HepG2 (cell line): ENCODE data around the gene NEK6. TPM values are rescaled to one million over a fixed set of nuclear protein-coding genes. Genes with fewer than 3 reads are reported as not detected.

Experiments used
- ATAC-seq: fragments of 200-7000 bp; cut with Tn5 transposase; 3 replicates; pipeline ENCODE4 v1.9.1; 2020; ENCODE audit warnings: mild to moderate bottlenecking, moderate library complexity
- BruUV-seq: library from RNA; stranded (reverse); fragments of 400-500 nt; replicated peaks from 2 replicates; lab custom pipeline; 2021; lab: Mats Ljungman, UMichigan
- CTCF ChIA-PET: fragments of 300-600 bp; formaldehyde crosslinking; extraction: SDS; loops from one replicate; lab custom pipeline; 2021; ENCODE audit warnings: low total read pairs, inconsistent platforms, low intra/inter-chr PET ratio; lab: Yijun Ruan, JAX
- POLR2A ChIA-PET: fragments of 350-600 bp; sonication (Branson Sonifier 250); formaldehyde crosslinking; loops from one replicate; lab custom pipeline; 2020; ENCODE audit warnings: antibody characterized with exemption, inconsistent platforms; lab: Yijun Ruan, JAX
- DNase-seq: peaks from one replicate; pipeline ENCODE4 v3.0.0-alpha.2; 2015; ENCODE audit warnings: low spot score
- FAIRE-seq: peaks from 3 replicates; lab custom pipeline; 2011; peaks lifted over from hg19 to GRCh38; lab: Jason Lieb, UNC
- H2AFZ ChIP-seq: one replicate; pipeline ENCODE4 v1.6.1; 2011; ENCODE audit warnings: low read length, inconsistent platforms
- H3K27ac ChIP-seq: fragments of 300-600 bp; 3 replicates; pipeline ENCODE4 v1.8.0; 2011; ENCODE audit warnings: mixed run types, mild to moderate bottlenecking, mixed read lengths, low read length, inconsistent platforms; ENCODE audit not compliant: insufficient read depth; ENCODE audit errors: extremely low read length
- H3K27me3 ChIP-seq, 2 experiments: fragments of 200-600 bp in 1 of 2; 2 replicates in 1 of 2; 3 replicates in 1 of 2; pipeline versions ENCODE4 v1.6.0 to v1.8.0; 2011; ENCODE audit warnings: low read length in 2 of 2, mild to moderate bottlenecking in 2 of 2, moderate library complexity in 2 of 2, inconsistent platforms in 1 of 2; ENCODE audit not compliant: insufficient read depth in 2 of 2, control insufficient read depth in 1 of 2
- H3K36me3 ChIP-seq, 2 experiments: fragments of 200-600 bp in 1 of 2; replicated peaks in 1 of 2; 2 replicates in 1 of 2; 3 replicates in 1 of 2; pipeline versions ENCODE4 v1.5.1 to v1.8.0; 2011; ENCODE audit warnings: low read length in 2 of 2, inconsistent platforms in 1 of 2; ENCODE audit not compliant: insufficient read depth in 2 of 2, control insufficient read depth in 1 of 2
- H3K4me1 ChIP-seq: 2 replicates; pipeline ENCODE4 v1.5.1; 2012; ENCODE audit warnings: low read length, inconsistent platforms; ENCODE audit not compliant: insufficient read depth
- H3K4me2 ChIP-seq: 2 replicates; pipeline ENCODE4 v1.6.0; 2011; ENCODE audit warnings: low read depth, low read length, inconsistent platforms
- H3K4me3 ChIP-seq, 3 experiments: fragments of 200-600 bp in 1 of 3; sonication (generic), shearing (Covaris generic) in 1 of 3; replicated peaks in 1 of 3; 2 replicates each; pipeline ENCODE4 v1.5.1; 2011 to 2016; ENCODE audit warnings: low read length in 3 of 3, inconsistent platforms in 2 of 3, low read depth in 2 of 3, mild to moderate bottlenecking in 2 of 3, control low read depth in 1 of 3, mixed read lengths in 1 of 3; ENCODE audit not compliant: insufficient read depth in 1 of 3
- H3K79me2 ChIP-seq: one replicate; pipeline ENCODE4 v1.6.1; 2011; ENCODE audit warnings: low read length, inconsistent platforms; ENCODE audit not compliant: insufficient read depth
- H3K9ac ChIP-seq: 2 replicates; pipeline ENCODE4 v1.6.0; 2011; ENCODE audit warnings: mild to moderate bottlenecking, low read depth, low read length, inconsistent platforms; ENCODE audit not compliant: insufficient read depth
- H3K9me3 ChIP-seq: 2 replicates; pipeline ENCODE4 v1.5.1; 2012; ENCODE audit warnings: mild to moderate bottlenecking, low read length
- H4K20me1 ChIP-seq: 2 replicates; pipeline ENCODE4 v1.6.0; 2011; ENCODE audit warnings: inconsistent platforms, mild to moderate bottlenecking, low read length, moderate library complexity; ENCODE audit not compliant: insufficient read depth
- ISX ChIP-seq: sonication (generic); formaldehyde crosslinking; conservative IDR thresholded peaks from 2 replicates; pipeline ENCODE4 v1.5.0; 2020; ENCODE audit warnings: missing genetic modification reagents
- MATR3 ChIP-seq: sonication (generic); formaldehyde crosslinking; IDR thresholded peaks from 2 replicates; pipeline ENCODE4 v1.4.0; 2020; ENCODE audit warnings: missing genetic modification reagents
- NAIF1 ChIP-seq: sonication (generic); formaldehyde crosslinking; IDR thresholded peaks from 2 replicates; pipeline ENCODE4 v1.5.0; 2020; ENCODE audit warnings: mild to moderate bottlenecking, missing genetic modification reagents, borderline replicate concordance
- WGBS: methylation state at CpG from one replicate; pipeline ENCODE4 v1.1.6; 2017; ENCODE audit warnings: low lambda C conversion rate; 5-methylcytosine and 5-hydroxymethylcytosine counted together
- in situ Hi-C: cut with HindIII; loops from 2 replicates; pipeline ENCODE4 v1.10.0; 2017; ENCODE audit warnings: low pct_unique_long_range_greater_than_20kb; ENCODE audit not compliant: extremely low pct_ligation_motif_present
- intact Hi-C: fragments of 100-400 bp; cut with micrococcal nuclease; formaldehyde crosslinking; loops from one replicate; pipeline ENCODE4 v1.10.0; 2022; ENCODE audit not compliant: unreplicated experiment
- polyA plus RNA-seq, 8 experiments: library from polyadenylated mRNA; depleted of rRNA in 3 of 8; stranded (reverse) in 7 of 8; unstranded in 1 of 8; fragments of >200 nt; fragmentation: Illumina TruSeq in 4 of 8; extraction: Trizol in 4 of 8; gene quantifications; 2 replicates each; pipeline versions ENCODE4 v1.2.1 to v1.2.3, GENCODE V29; 2011 to 2016; ENCODE audit warnings: low read depth in 4 of 8, missing spikeins in 1 of 8, mixed read lengths in 1 of 8; ENCODE audit not compliant: insufficient read depth in 1 of 8
- total RNA-seq, 5 experiments: library from RNA; depleted of rRNA; stranded (reverse); fragments of >200 nt; fragmentation: Illumina TruSeq; extraction: Trizol; gene quantifications; 2 replicates each; pipeline ENCODE4 v1.2.3, GENCODE V29; 2016; ENCODE audit warnings: low read depth in 1 of 5
- TF ChIP-seq, protein P1 (sequence below): IDR thresholded peaks from 2 replicates; pipeline ENCODE4 v1.6.1; 2012; ENCODE audit warnings: inconsistent platforms
- TF ChIP-seq, protein P2 (sequence below): sonication (generic); formaldehyde crosslinking; IDR thresholded peaks from 2 replicates; pipeline ENCODE4 v1.4.0; 2020; ENCODE audit warnings: missing genetic modification reagents
- TF ChIP-seq, protein P3 (sequence below): sonication (generic); formaldehyde crosslinking; IDR thresholded peaks from 2 replicates; pipeline ENCODE4 v1.5.1; 2020; ENCODE audit warnings: mild to moderate bottlenecking, missing genetic modification reagents, moderate library complexity
- TF ChIP-seq, protein P4 (sequence below): sonication (generic); formaldehyde crosslinking; IDR thresholded peaks from 2 replicates; pipeline ENCODE4 v1.4.0; 2020; ENCODE audit warnings: missing genetic modification reagents, borderline replicate concordance

The NEK6 gene
- total and polyA plus RNA-seq, 2 of the 13 experiments (the other 11 are each of a cell fraction or from before 2014, with no cell fraction given), result 30.4 to 119 TPM

DNA sequence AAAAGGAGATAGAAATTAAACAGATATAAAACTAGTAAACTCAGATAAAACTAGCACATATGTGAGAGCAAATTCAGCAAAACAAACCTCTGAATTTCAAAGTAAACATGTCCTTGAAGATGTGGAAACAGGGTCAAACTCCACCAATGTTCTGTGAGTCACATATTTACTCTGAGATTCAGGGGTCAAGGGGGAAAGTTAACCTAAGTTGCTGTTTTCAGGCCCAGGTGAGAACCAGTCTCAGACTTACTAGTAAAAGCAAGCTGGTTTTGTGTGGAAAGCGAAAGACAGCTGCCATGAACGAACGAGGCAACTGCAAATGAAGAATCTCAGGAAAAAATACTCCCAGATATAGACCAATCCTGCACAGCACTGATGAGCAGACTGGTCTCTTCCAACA lies 128.5 kb downstream of the NEK6 start (continued):
- TF ChIP-seq, protein P1, sequence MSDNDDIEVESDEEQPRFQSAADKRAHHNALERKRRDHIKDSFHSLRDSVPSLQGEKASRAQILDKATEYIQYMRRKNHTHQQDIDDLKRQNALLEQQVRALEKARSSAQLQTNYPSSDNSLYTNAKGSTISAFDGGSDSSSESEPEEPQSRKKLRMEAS, result peak; percentile 68
- no peak for TF ChIP-seq NAIF1 (CRISPR knock-in tag)
- TF ChIP-seq, all 625 proteins: peak for 241

DNA sequence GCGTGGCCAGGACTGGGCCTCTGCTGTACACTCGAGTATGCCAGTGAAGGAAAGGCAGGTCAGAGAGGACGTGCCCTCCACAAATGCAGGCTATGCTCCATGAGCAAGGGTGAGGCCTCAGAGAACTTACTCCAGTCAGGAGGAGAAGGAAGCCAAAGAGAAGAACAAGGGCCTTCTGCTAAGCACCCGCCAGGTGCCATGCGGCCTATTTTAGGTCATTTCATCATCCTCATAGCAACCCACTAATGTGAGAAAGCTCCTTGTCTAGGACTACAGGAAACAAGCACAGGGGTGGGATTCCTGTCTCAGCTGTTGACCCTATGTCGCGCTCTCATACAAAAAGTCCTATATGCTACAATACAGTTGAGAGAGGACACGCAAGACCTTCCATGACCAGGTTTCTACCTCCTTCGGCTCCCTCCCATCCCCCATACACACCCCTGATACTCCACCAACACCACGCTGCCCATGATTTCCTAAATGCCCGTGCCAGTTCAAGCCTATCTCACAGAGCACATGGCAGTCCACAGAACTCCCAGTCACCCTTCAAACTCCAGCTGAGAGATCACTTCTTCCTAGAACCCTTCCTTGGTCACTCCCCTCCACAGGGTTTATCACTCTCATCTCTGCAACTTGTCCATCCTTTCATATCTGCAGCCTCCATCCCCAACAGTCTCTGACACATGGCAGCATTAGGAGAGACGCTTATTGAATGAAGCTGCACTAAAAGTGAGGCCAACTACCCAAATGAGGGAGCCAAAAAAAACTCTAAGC lies 130.7 kb downstream of the NEK6 start:
- Histone ChIP-seq H3K4me2 (0 out of 2 replicates have a peak overlapping the region, but pooled peaks have one; percentile 8), H3K4me3 (no peak overlapping the region), H3K27me3 (no peaks in the 10 kb centered on the region), H3K9me3 (no peaks in the 10 kb centered on the region), H3K9ac (no peak overlapping the region), H3K36me3 (peaks cover 2 to 10% of the 10 kb centered on the region in 2 experiments; a peak in 3 of 5 replicates), H3K79me2 (peaks cover 85% of the 10 kb centered on the region), H4K20me1 (no peaks in the 10 kb centered on the region), H2AFZ (no peak overlapping the region), H3K27ac (peak overlapping the region; percentile 97), H3K4me1 (peaks cover 96% of the 10 kb centered on the region)
- WGBS, result 89% methylated on average over 11 of the region's 12 CpGs
- TF ChIP-seq ISX (CRISPR knock-in tag) (no peak), MATR3 (CRISPR knock-in tag) (no peak)
- TF ChIP-seq, protein P2, sequence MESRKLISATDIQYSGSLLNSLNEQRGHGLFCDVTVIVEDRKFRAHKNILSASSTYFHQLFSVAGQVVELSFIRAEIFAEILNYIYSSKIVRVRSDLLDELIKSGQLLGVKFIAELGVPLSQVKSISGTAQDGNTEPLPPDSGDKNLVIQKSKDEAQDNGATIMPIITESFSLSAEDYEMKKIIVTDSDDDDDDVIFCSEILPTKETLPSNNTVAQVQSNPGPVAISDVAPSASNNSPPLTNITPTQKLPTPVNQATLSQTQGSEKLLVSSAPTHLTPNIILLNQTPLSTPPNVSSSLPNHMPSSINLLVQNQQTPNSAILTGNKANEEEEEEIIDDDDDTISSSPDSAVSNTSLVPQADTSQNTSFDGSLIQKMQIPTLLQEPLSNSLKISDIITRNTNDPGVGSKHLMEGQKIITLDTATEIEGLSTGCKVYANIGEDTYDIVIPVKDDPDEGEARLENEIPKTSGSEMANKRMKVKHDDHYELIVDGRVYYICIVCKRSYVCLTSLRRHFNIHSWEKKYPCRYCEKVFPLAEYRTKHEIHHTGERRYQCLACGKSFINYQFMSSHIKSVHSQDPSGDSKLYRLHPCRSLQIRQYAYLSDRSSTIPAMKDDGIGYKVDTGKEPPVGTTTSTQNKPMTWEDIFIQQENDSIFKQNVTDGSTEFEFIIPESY, result peak; percentile 81
- TF ChIP-seq, protein P3, sequence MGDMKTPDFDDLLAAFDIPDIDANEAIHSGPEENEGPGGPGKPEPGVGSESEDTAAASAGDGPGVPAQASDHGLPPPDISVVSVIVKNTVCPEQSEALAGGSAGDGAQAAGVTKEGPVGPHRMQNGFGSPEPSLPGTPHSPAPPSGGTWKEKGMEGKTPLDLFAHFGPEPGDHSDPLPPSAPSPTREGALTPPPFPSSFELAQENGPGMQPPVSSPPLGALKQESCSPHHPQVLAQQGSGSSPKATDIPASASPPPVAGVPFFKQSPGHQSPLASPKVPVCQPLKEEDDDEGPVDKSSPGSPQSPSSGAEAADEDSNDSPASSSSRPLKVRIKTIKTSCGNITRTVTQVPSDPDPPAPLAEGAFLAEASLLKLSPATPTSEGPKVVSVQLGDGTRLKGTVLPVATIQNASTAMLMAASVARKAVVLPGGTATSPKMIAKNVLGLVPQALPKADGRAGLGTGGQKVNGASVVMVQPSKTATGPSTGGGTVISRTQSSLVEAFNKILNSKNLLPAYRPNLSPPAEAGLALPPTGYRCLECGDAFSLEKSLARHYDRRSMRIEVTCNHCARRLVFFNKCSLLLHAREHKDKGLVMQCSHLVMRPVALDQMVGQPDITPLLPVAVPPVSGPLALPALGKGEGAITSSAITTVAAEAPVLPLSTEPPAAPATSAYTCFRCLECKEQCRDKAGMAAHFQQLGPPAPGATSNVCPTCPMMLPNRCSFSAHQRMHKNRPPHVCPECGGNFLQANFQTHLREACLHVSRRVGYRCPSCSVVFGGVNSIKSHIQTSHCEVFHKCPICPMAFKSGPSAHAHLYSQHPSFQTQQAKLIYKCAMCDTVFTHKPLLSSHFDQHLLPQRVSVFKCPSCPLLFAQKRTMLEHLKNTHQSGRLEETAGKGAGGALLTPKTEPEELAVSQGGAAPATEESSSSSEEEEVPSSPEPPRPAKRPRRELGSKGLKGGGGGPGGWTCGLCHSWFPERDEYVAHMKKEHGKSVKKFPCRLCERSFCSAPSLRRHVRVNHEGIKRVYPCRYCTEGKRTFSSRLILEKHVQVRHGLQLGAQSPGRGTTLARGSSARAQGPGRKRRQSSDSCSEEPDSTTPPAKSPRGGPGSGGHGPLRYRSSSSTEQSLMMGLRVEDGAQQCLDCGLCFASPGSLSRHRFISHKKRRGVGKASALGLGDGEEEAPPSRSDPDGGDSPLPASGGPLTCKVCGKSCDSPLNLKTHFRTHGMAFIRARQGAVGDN (CRISPR knock-in tag), result peak; percentile 29; the same call in 1 of the 2 replicates
- TF ChIP-seq, protein P4, sequence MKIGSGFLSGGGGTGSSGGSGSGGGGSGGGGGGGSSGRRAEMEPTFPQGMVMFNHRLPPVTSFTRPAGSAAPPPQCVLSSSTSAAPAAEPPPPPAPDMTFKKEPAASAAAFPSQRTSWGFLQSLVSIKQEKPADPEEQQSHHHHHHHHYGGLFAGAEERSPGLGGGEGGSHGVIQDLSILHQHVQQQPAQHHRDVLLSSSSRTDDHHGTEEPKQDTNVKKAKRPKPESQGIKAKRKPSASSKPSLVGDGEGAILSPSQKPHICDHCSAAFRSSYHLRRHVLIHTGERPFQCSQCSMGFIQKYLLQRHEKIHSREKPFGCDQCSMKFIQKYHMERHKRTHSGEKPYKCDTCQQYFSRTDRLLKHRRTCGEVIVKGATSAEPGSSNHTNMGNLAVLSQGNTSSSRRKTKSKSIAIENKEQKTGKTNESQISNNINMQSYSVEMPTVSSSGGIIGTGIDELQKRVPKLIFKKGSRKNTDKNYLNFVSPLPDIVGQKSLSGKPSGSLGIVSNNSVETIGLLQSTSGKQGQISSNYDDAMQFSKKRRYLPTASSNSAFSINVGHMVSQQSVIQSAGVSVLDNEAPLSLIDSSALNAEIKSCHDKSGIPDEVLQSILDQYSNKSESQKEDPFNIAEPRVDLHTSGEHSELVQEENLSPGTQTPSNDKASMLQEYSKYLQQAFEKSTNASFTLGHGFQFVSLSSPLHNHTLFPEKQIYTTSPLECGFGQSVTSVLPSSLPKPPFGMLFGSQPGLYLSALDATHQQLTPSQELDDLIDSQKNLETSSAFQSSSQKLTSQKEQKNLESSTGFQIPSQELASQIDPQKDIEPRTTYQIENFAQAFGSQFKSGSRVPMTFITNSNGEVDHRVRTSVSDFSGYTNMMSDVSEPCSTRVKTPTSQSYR, result no peak
- ATAC-seq (no peak), DNase-seq (peak; percentile 10), FAIRE-seq (no peak)
- in situ Hi-C loops (no loop called here), intact Hi-C loops (no loop called here)
- CTCF ChIA-PET, result no interaction called here
- POLR2A ChIA-PET, result interaction anchor here (1.5 kb wide), 1 partner anchor 124 kb away, joined by 3 read pairs; no protein-coding TSS in a partner anchor
- no TSS peak for BruUV-seq
